K562 (cell line): ENCODE measurements around the gene SLIRP. TPM values are rescaled to one million over a fixed set of nuclear protein-coding genes. Genes with fewer than 3 reads are reported as not detected.

Experiments
- ATAC-seq: fragments of 200-7000 bp; cut with Tn5 transposase; 3 replicates; pipeline ENCODE4 v1.9.1; 2020; ENCODE audit warnings: moderate library complexity
- BruUV-seq: library from RNA; stranded (reverse); fragments of 400-500 nt; replicated peaks from 2 replicates; lab custom pipeline; 2021; lab: Mats Ljungman, UMichigan
- CTCF ChIA-PET: fragments of 300-600 bp; formaldehyde crosslinking; extraction: SDS; loops from one replicate; lab custom pipeline; 2021; ENCODE audit warnings: low intra/inter-chr PET ratio; lab: Yijun Ruan, JAX
- POLR2A ChIA-PET: fragments of 300-600, 350-650 bp; sonication (Branson Sonifier 250); formaldehyde crosslinking; extraction: SDS; loops from one replicate; lab custom pipeline; 2021; ENCODE audit warnings: antibody characterized with exemption, inconsistent platforms; lab: Yijun Ruan, JAX
- DNase-seq, 4 experiments: peaks; one replicate each; pipeline versions ENCODE4 v3.0.0 to v3.0.0-alpha.2; 2011 to 2018; ENCODE audit warnings: low spot score in 3 of 4, mixed read lengths in 3 of 4; ENCODE audit errors: extremely low read depth in 1 of 4
- FAIRE-seq: peaks from 2 replicates; lab custom pipeline; 2011; peaks lifted over from hg19 to GRCh38; lab: Jason Lieb, UNC
- H2AFZ ChIP-seq: 2 replicates; pipeline ENCODE4 v1.6.0; 2011; ENCODE audit warnings: low read depth, low read length, control low read depth, inconsistent platforms
- H3K27ac ChIP-seq: fragments of 200-600 bp; 3 replicates; pipeline ENCODE4 v1.8.0; 2011; ENCODE audit warnings: low read depth, mild to moderate bottlenecking, control low read depth, inconsistent platforms, low read length, moderate library complexity, mixed read lengths; ENCODE audit errors: extremely low read depth
- H3K27me3 ChIP-seq, 2 experiments: fragments of 300-600 bp in 1 of 2; 2 replicates in 1 of 2; 3 replicates in 1 of 2; pipeline versions ENCODE4 v1.6.0 to v1.8.0; 2011; ENCODE audit warnings: inconsistent platforms in 2 of 2, low read length in 2 of 2, mild to moderate bottlenecking in 1 of 2, mixed read lengths in 1 of 2, moderate library complexity in 1 of 2; ENCODE audit not compliant: control insufficient read depth in 2 of 2, insufficient read depth in 2 of 2
- H3K36me3 ChIP-seq: fragments of 300-600 bp; 3 replicates; pipeline ENCODE4 v1.8.0; 2011; ENCODE audit warnings: mild to moderate bottlenecking, low read length, inconsistent platforms; ENCODE audit not compliant: control insufficient read depth, insufficient read depth
- H3K4me1 ChIP-seq, 2 experiments: fragments of 200-600 bp in 1 of 2; replicated peaks in 1 of 2; 2 replicates in 1 of 2; 3 replicates in 1 of 2; pipeline versions ENCODE4 v1.5.1 to v1.8.0; 2011; ENCODE audit warnings: inconsistent platforms in 2 of 2, low read length in 2 of 2, mild to moderate bottlenecking in 1 of 2, mixed read lengths in 1 of 2, moderate library complexity in 1 of 2; ENCODE audit not compliant: control insufficient read depth in 2 of 2, insufficient read depth in 2 of 2
- H3K4me2 ChIP-seq: 2 replicates; pipeline ENCODE4 v1.6.1; 2011; ENCODE audit warnings: low read length, control low read depth, inconsistent platforms, mixed read lengths; ENCODE audit not compliant: insufficient read depth
- H3K4me3 ChIP-seq: fragments of 200-600 bp; sonication (generic), shearing (Covaris generic); 2 replicates; pipeline ENCODE4 v1.5.1; 2016; ENCODE audit warnings: control low read depth, inconsistent platforms
- H3K79me2 ChIP-seq: fragments of 200-600 bp; 3 replicates; pipeline ENCODE4 v1.8.0; 2011; ENCODE audit warnings: low read length, inconsistent platforms; ENCODE audit not compliant: control insufficient read depth, insufficient read depth
- H3K9ac ChIP-seq, 2 experiments: 2 replicates each; pipeline versions ENCODE4 v1.6.0 to v1.6.1; 2011; ENCODE audit warnings: low read depth in 2 of 2, low read length in 2 of 2, control low read depth in 1 of 2, inconsistent platforms in 1 of 2, mild to moderate bottlenecking in 1 of 2, mixed read lengths in 1 of 2; ENCODE audit not compliant: insufficient read depth in 1 of 2
- H3K9me1 ChIP-seq: one replicate; pipeline ENCODE4 v1.6.0; 2011; ENCODE audit warnings: inconsistent platforms, mild to moderate bottlenecking, low read length, moderate library complexity; ENCODE audit not compliant: control insufficient read depth, insufficient read depth
- H3K9me3 ChIP-seq: replicated peaks from 2 replicates; pipeline ENCODE4 v1.5.1; 2011; ENCODE audit warnings: low read depth, low read length, inconsistent platforms; ENCODE audit not compliant: control insufficient read depth, insufficient read depth
- H4K20me1 ChIP-seq: replicated peaks from 2 replicates; pipeline ENCODE4 v1.6.1; 2011; ENCODE audit warnings: low read length, inconsistent platforms, mixed read lengths; ENCODE audit not compliant: control insufficient read depth, insufficient read depth
- FOXK2 ChIP-seq, 2 experiments: fragments of 450-650 bp; IDR thresholded peaks in 1 of 2; conservative IDR thresholded peaks in 1 of 2; 2 replicates each; pipeline ENCODE4 v1.6.1; 2016; ENCODE audit warnings: low read depth in 2 of 2, mild to moderate bottlenecking in 1 of 2
- NR2F6 ChIP-seq: fragments of 450-650 bp; formaldehyde crosslinking; IDR thresholded peaks from 2 replicates; pipeline ENCODE4 v1.4.0; 2020; ENCODE audit warnings: mild to moderate bottlenecking
- PPARD ChIP-seq: fragments of 250-450 bp; sonication (Bioruptor Pico); IDR thresholded peaks from 2 replicates; pipeline ENCODE4 v1.8.0; 2022; ENCODE audit warnings: inconsistent platforms, mild to moderate bottlenecking, moderate library complexity
- ZBTB7A ChIP-seq: IDR thresholded peaks from 2 replicates; pipeline ENCODE4 v1.6.1; 2011; ENCODE audit warnings: low read depth, mild to moderate bottlenecking, low read length, moderate library complexity, borderline replicate concordance; ENCODE audit not compliant: control insufficient read depth
- ZNF134 ChIP-seq: fragments of 250-450 bp; sonication (Bioruptor Pico); conservative IDR thresholded peaks from 2 replicates; pipeline ENCODE4 v1.4.0; 2020
- ZNF140 ChIP-seq: fragments of 250-450 bp; sonication (Bioruptor Pico); IDR thresholded peaks from 2 replicates; pipeline ENCODE4 v1.8.0; 2021; ENCODE audit warnings: moderate library complexity, mild to moderate bottlenecking, inconsistent platforms
- ZNF445 ChIP-seq: fragments of 250-450 bp; sonication (Bioruptor Pico); IDR thresholded peaks from 2 replicates; pipeline ENCODE4 v1.4.0; 2020; ENCODE audit warnings: low read depth, mild to moderate bottlenecking, moderate library complexity
- ZNF75A ChIP-seq: fragments of 450-650 bp; formaldehyde crosslinking; IDR thresholded peaks from 2 replicates; pipeline ENCODE4 v1.4.0; 2020; ENCODE audit warnings: mild to moderate bottlenecking
- WGBS: fragments of 100-300 bp; shearing (Covaris generic); methylation state at CpG from one replicate; pipeline ENCODE4 v1.1.6; 2016; ENCODE audit warnings: low coverage, mixed read lengths; ENCODE audit not compliant: insufficient coverage; ENCODE audit errors: missing lambda C conversion rate; 5-methylcytosine and 5-hydroxymethylcytosine counted together
- in situ Hi-C: fragments of 300-500 bp; cut with MboI; formaldehyde crosslinking; loops from 4 replicates; pipeline ENCODE4 v1.15.0; 2018; ENCODE audit warnings: inconsistent platforms, mixed read lengths
- intact Hi-C: fragments of 100-400 bp; cut with micrococcal nuclease; formaldehyde crosslinking; loops from 2 replicates; pipeline ENCODE4 v1.14.2; 2022
- polyA plus RNA-seq, 8 experiments: library from polyadenylated mRNA; depleted of rRNA in 4 of 8; stranded (reverse) in 5 of 8; unstranded in 3 of 8; fragments of >200 nt; fragmentation: Nextera tagmentation in 2 of 8; fragmentation: Illumina TruSeq in 1 of 8; extraction: Ambion mirVana in 2 of 8; extraction: Trizol in 1 of 8; gene quantifications; 2 replicates each; pipeline versions ENCODE4 v1.2.1 to v1.2.3, GENCODE V29; 2011 to 2014; ENCODE audit warnings: inconsistent platforms in 1 of 8, missing spikeins in 1 of 8
- total RNA-seq, 7 experiments: library from RNA; depleted of rRNA in 6 of 7; stranded (reverse); fragments of >200 nt in 6 of 7; fragmentation: Illumina TruSeq in 2 of 7; extraction: Trizol in 2 of 7; gene quantifications; 2 replicates each; pipeline versions ENCODE4 v1.2.1 to v1.2.3, GENCODE V29; 2011 to 2021; ENCODE audit warnings: low replicate concordance in 1 of 7
- TF ChIP-seq, protein P1 (sequence below): sonication (generic); formaldehyde crosslinking; IDR thresholded peaks from 2 replicates; pipeline ENCODE4 v1.8.1; 2023; ENCODE audit warnings: mild to moderate bottlenecking, missing genetic modification reagents
- TF ChIP-seq, protein P2 (sequence below), 2 experiments: fragments of 450-650 bp in 1 of 2; sonication (generic) in 1 of 2; formaldehyde crosslinking; conservative IDR thresholded peaks; 2 replicates each; pipeline versions ENCODE4 v1.4.0 to v1.8.1; 2020 to 2022; ENCODE audit warnings: mild to moderate bottlenecking in 1 of 2, missing genetic modification reagents in 1 of 2
- TF ChIP-seq, protein P3 (sequence below): fragments of 250-450 bp; sonication (Bioruptor Pico); IDR thresholded peaks from 2 replicates; pipeline ENCODE4 v1.8.0; 2021; ENCODE audit warnings: moderate library complexity, mild to moderate bottlenecking, inconsistent platforms

Gene SLIRP
- total and polyA plus RNA-seq, 9 of the 15 experiments (the other 6 are each of a cell fraction or from before 2014, with no cell fraction given), result 251 to 1,905 (median 491) TPM

DNA sequence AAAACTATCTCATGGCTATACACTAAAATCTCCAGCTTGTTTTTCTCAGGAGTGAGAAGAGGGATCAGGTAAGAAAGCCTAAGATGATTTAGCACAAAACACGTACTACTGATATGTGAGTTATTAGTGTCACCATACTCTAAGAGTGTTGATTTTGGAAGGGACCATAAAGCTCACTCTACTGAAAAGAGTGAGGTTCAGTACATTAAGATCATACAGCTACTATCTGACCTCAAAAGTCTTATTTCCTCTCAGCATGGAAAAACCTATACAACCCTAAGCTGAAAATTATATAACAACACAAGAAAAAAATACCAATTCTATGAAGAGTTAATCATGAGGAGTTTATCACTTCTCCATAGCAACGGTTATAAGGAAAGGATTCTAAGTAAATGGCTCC is 33.5 kb downstream of the SLIRP start:
- CTCF ChIA-PET, result no interaction called here
- ATAC-seq, result no peak

More for the DNA sequence above, 33.5 kb downstream of the SLIRP start:
- peaks cover 10% of the 10 kb centered on the region; the same call in 2 of the 3 replicates for H3K79me2 ChIP-seq
- peaks cover 72% of the 10 kb centered on the region for H3K36me3 ChIP-seq
- in situ Hi-C loops (no loop called here), intact Hi-C loops (no loop called here)
- no peak for FAIRE-seq
- no peak for DNase-seq
- POLR2A ChIA-PET, result interaction anchor here (1.1 to 2.3 kb wide), 2 partner anchors 19 to 20 kb away, joined by 3 to 8 read pairs; partner anchors contain the start of gene SNW1
- H3K4me3 ChIP-seq, result no peak overlapping the region
- H3K27me3 ChIP-seq, result no peaks in the 10 kb centered on the region
- no peak overlapping the region for H2AFZ ChIP-seq
- no peaks in the 10 kb centered on the region for H4K20me1 ChIP-seq
- H3K4me1 ChIP-seq, result no peaks in the 10 kb centered on the region
- no peak overlapping the region for H3K9ac ChIP-seq
- no peaks in the 10 kb centered on the region for H3K9me3 ChIP-seq
- H3K4me2 ChIP-seq, result no peak overlapping the region
- BruUV-seq, result no TSS peak
- 65% methylated on average over 2 of the region's 2 CpGs for WGBS
- no peak overlapping the region for H3K27ac ChIP-seq
- TF ChIP-seq ZNF445 (CRISPR knock-in tag) (no peak), NR2F6 (CRISPR knock-in tag) (no peak), ZBTB7A (no peak), PPARD (CRISPR knock-in tag) (no peak), ZNF140 (no peak), ZNF134 (CRISPR knock-in tag) (no peak), FOXK2 (conservative IDR thresholded peaks at IDR 0.05 in 1 of 2, IDR thresholded peaks at IDR 0.05 in 1 of 2; ENCODE audit: low read depth in 2 of 2) (no peak), ZNF75A (CRISPR knock-in tag) (no peak)
- TF ChIP-seq, protein P1, sequence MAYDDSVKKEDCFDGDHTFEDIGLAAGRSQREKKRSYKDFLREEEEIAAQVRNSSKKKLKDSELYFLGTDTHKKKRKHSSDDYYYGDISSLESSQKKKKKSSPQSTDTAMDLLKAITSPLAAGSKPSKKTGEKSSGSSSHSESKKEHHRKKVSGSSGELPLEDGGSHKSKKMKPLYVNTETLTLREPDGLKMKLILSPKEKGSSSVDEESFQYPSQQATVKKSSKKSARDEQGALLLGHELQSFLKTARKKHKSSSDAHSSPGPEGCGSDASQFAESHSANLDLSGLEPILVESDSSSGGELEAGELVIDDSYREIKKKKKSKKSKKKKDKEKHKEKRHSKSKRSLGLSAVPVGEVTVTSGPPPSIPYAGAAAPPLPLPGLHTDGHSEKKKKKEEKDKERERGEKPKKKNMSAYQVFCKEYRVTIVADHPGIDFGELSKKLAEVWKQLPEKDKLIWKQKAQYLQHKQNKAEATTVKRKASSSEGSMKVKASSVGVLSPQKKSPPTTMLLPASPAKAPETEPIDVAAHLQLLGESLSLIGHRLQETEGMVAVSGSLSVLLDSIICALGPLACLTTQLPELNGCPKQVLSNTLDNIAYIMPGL (CRISPR knock-in tag), result no peak
- TF ChIP-seq, protein P2, sequence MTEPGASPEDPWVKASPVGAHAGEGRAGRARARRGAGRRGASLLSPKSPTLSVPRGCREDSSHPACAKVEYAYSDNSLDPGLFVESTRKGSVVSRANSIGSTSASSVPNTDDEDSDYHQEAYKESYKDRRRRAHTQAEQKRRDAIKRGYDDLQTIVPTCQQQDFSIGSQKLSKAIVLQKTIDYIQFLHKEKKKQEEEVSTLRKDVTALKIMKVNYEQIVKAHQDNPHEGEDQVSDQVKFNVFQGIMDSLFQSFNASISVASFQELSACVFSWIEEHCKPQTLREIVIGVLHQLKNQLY (CRISPR knock-in tag; conservative IDR thresholded peaks at IDR 0.05), result no peak
- TF ChIP-seq, protein P3, sequence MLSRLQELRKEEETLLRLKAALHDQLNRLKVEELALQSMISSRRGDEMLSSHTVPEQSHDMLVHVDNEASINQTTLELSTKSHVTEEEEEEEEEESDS, result no peak
- no peaks in the 10 kb centered on the region for H3K9me1 ChIP-seq
